NCI-H774 (cell line): ENCODE results near the gene YKT6.

Experiments
- DNase-seq: peaks from one replicate; lab custom pipeline; 2025; lab: John Stamatoyannopoulos, UW

The YKT6 gene

DNA sequence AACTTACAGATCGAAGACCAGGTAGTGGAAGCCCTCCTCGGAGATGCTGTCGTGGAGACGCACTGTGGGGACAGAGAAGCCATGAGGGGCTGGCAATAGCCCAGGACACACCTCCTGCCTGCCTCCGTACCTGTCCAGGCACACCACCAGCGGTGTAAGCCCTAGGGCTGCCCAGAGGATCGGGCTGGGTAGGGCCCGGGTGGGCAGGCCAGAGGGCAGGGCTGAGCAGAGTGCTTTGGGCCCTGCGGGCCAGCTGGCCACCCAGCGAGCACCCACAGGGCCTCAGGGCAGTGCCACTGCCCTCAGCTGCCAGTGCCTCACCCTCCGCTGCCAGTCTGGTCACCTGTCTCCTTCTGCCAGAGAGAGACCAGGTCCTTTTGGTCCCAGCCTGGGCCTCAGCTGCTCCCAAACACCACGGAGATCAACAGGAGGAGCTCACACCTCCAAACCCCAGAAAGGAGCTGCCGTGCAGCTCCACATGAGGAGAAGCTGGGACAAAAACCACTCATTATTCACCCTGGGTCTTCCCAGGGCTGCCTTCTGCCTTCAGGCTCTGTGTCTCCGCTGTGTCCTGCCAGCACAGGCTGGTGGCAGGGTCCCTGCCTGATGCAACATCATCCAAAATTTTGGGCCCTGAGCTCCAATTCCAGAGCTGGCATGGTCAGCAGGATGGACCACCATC lies 58.2 kb downstream of the YKT6 start:
- DNase-seq = no peak

DNA sequence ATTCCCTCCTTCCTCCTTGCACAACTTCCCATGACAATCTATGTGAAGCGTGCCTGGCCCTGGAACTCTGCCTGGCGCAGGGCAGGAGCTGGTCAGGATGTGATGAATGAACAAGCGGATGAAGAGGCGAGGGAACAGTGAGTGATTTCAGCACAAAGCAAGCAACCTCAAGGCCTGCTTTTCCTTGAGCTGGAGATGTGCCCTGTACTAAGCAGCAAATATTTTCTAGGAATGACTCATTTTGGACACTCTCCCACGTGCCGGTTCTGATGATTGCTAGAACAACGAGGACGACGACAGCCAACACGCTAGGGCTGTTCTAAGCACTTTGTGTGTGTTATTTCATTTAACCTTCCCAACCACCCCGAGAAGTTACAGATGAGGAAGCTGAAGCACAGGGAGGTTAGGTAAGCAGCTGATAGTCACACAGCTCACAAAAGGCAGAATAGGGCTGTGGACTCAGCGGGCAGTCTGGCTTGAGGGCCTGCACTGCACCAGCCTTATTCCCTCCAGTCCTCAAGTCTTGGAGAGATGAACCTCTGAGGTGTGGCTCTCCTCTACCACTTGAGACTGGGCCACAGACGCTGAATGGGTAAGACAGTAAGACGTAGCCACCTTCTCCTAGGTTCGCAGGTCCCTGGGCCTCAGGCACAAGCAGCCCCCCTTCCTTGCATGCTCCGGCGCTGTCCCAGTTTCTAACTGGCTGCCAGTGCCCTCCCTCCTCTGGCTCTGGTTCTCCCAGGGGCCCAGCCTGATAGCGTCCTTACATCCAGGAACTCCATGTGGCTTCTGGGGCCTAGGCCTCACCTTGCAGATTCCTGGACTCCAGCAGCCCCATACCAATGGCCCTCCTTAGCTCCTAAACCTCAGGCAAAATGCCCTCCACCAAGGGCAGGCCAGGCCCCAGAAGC lies 59.0 kb downstream of the YKT6 start:
- DNase-seq = no peak

DNA sequence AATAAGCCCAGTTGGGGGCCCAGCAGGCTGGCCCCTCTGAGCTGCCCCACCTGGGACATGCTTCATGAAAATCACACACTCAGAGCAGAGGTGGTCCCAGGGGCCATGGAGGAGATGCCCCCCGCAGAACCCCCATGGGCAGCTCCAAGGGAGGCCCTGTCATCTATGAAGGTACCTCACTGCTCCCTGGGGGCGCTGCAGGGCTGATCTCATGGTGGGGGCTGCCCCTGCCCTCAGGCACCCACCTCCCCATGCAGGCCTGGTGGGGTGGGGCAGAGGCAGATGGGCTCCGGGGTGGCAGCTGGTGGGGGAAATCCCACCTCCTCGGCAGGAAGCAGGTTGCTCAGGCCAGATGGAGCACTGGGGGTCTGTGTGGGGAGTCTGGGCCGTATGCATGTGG lies 60.5 kb downstream of the YKT6 start:
- no peak for DNase-seq

DNA sequence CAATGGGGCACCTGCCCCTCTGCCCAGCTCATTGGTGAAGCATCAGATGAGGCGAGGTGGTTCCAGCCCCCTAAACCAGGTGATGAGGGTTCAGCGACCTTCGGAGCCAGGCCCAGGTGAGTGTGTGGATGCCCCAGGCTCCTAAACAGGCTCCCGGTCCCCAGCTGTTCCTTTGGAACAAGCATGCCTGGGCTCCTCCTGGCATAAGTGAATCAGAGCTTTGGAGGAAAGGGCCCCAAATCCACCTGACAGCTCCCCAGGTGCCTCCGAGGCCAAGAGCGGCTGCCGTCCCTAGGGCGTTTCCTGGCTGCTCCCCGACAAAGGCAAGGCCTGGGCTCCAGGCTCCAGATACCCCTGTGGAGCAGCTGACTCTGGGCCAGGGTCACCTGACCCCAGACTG lies 61.3 kb downstream of the YKT6 start:
- no peak for DNase-seq

DNA sequence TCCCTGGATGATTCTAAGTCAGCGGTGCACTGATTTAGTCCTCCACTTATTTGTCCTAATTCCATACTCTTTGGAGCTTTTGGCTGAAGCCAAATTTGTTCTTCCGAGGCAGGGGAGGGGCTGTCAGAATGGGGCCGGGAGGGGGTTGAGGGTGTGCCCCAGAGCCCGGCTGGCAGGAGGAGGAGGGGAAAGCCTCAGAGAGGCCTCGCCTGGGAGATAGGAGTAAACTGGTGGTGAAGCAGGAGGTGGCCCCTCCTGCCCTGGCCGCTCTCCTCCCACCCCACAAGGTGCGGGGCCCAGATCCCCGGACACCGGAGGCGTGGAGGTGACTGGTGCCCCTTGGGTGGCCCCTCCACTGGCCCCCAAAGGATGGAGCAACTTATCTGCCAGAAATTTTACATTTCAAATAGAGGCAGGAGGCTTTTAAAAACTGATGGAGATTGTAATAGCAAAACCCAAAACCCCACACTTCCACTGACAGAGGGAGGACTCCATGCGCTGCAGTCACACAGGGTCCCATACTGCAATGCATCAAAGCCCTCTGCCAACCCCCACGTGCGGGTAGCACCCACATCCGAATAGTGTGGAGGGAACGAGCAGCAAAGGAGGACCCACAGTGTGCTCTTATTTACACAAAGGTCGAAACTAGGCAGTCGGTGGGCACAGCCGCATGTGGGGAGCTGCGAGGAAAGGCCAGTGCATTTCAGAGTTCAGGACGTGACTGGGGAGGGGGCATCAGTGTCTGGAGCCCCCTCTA lies 62.7 kb downstream of the YKT6 start:
- DNase-seq = no peak
